Activated naive CD4-positive, alpha-beta T cell treated with anti-CD3 and anti-CD28 coated beads, Interleukin-2, amount 50 U/mL, for 24 hours (primary cell): ENCODE results near the gene GLIS1.

Source experiments
- H3K27ac Mint-ChIP-seq: one replicate; pipeline ENCODE4 v1.8.0; 2021; ENCODE audit warnings: mild to moderate bottlenecking, mixed read lengths
- H3K27me3 Mint-ChIP-seq: one replicate; pipeline ENCODE4 v1.8.0; 2021; ENCODE audit warnings: mixed read lengths
- H3K36me3 Mint-ChIP-seq: one replicate; pipeline ENCODE4 v1.8.0; 2021; ENCODE audit warnings: mixed read lengths
- H3K4me1 Mint-ChIP-seq: one replicate; pipeline ENCODE4 v1.8.0; 2021; ENCODE audit warnings: mixed read lengths
- H3K4me3 Mint-ChIP-seq: one replicate; pipeline ENCODE4 v1.8.0; 2021; ENCODE audit warnings: mild to moderate bottlenecking, mixed read lengths
- H3K9me3 Mint-ChIP-seq: one replicate; pipeline ENCODE4 v1.8.0; 2021; ENCODE audit warnings: mixed read lengths

Gene GLIS1

DNA sequence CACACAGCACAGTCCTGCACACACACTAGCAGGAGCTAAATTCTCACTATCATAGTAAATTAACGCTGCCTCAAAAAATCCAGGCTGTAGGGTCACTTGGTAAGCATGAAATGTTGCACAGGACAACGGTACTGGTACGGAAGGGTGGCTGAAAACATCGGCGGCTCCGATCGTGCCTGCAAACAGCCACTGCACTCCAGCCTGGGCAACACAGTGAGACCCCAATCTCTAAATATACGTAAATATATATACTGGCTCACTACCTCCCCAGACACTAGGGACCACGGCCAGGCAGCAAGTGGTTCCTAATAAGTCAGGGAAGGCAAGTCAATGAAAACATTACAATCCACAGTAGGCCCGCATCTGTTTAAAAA lies 44.3 kb downstream of the GLIS1 start:
- Mint-ChIP-seq H3K27ac (no peak overlapping the region), H3K4me1 (no peaks in the 10 kb centered on the region), H3K9me3 (no peaks in the 10 kb centered on the region), H3K27me3 (no peaks in the 10 kb centered on the region), H3K36me3 (no peaks in the 10 kb centered on the region), H3K4me3 (no peak overlapping the region)

DNA sequence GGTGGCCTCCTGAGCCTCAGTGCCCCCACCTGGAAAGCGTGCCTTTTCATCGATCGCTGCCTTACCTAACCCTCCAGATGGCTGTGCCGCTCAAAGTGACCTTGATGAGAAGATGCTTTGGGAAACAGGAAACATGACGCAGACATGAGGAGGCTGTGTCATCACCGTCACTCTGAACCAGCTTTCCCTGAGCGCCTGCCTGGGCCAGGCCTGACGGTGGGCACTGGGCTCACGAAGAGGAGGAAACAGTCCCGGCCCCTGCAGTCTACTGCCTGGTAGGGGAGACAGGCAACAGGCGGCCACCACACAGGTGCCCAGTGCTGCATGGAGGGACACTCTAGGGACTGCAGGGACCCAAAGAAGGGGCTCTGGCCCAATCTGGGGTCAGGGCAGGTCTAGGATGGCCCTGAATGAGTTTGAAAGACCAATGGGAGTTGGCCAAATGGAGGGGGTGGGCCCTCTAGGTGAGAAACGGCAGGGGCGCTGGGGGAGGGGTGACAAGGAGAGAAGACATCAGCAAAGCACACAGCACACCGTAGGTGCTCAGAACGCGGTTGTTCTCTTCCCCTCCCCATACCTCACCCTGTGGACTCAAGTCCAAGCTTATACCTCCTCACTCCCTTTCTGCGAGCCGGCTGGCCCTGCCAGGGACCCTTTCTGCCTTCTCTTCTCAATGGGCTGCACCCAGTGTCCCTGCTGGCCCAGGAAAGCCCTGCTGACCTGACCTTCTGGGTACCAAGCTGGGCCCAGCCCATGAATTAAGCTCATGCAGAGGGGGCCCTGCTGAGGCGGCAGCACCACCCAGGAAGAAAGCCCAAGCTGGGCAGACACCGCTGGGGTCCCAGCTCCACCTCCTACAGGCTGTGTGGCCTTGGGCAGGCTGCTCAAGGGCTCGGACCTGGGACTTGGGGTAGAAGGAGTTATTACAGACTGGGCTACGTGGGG lies 44.9 kb downstream of the GLIS1 start:
- Mint-ChIP-seq H3K27me3 (no peaks in the 10 kb centered on the region), H3K9me3 (no peaks in the 10 kb centered on the region), H3K36me3 (no peaks in the 10 kb centered on the region), H3K4me3 (no peak overlapping the region), H3K27ac (no peak overlapping the region), H3K4me1 (no peaks in the 10 kb centered on the region)

DNA sequence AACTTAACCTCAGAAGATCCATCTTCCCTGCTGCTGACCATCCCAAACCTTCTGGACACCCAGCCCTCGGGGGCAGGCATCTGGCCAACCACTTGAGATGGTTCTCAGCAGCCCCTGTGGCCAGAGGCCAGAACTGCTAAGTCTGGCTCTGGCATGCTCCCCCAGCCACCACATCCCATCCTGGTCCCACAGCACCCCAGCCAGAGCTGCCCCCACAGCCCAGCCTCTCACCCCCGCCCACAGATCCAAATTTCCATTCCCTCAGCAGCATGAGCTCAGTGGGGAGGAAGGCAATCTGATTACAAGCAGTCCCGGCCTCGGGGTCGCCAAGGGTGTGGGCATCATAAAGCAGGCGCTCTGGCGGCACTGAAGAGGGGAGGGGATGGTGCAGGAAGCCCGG lies 45.6 kb downstream of the GLIS1 start:
- Mint-ChIP-seq H3K27ac (no peak overlapping the region), H3K36me3 (no peaks in the 10 kb centered on the region), H3K27me3 (no peaks in the 10 kb centered on the region), H3K9me3 (no peaks in the 10 kb centered on the region), H3K4me1 (no peaks in the 10 kb centered on the region), H3K4me3 (no peak overlapping the region)

DNA sequence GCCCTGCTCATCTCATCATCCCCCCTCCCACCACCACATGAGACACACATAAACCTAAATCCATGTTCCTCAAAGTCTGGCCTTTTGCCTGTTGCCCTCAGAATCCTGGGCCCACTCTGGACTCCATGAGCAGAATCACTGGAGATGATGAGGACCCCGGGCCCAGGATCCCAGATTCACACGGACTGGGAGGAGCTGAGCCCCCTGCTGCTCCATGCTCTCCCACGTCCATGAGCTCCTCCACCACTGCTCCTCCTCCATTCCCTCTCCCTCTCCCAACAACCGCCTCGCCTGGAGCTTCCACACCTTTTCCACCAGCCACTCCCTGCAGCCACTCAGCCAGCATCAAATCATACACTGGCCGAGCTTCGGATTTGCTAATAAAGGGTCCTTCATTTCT lies 47.6 kb downstream of the GLIS1 start:
- H3K4me3 Mint-ChIP-seq: no peak overlapping the region
- H3K36me3 Mint-ChIP-seq: no peaks in the 10 kb centered on the region
- H3K9me3 Mint-ChIP-seq: no peaks in the 10 kb centered on the region
- H3K27ac Mint-ChIP-seq: no peak overlapping the region
- peaks cover 2% of the 10 kb centered on the region for H3K27me3 Mint-ChIP-seq
- H3K4me1 Mint-ChIP-seq: no peaks in the 10 kb centered on the region

DNA sequence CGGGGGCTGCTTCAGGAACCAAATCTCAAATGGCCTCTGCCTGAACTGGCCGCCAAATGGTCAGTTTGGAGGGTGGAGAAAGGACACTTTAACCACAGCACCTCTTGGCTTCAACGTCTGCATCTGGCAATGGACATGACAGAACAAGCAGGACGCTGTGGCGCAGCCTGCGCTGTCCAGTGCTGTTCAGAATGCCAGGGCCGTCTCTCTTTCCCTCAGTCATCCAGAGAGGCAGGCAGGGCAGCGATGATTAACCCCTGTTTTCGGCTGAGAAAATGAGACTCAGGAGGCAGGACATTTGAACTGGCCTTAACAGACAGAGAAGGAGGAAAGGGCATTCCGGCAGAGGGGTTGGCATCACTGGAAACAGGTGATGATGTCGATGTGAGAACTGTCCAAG lies 48.6 kb downstream of the GLIS1 start:
- Mint-ChIP-seq H3K36me3 (no peaks in the 10 kb centered on the region), H3K4me3 (no peak overlapping the region), H3K4me1 (no peaks in the 10 kb centered on the region), H3K9me3 (no peaks in the 10 kb centered on the region), H3K27ac (no peak overlapping the region), H3K27me3 (peaks cover 5% of the 10 kb centered on the region)

DNA sequence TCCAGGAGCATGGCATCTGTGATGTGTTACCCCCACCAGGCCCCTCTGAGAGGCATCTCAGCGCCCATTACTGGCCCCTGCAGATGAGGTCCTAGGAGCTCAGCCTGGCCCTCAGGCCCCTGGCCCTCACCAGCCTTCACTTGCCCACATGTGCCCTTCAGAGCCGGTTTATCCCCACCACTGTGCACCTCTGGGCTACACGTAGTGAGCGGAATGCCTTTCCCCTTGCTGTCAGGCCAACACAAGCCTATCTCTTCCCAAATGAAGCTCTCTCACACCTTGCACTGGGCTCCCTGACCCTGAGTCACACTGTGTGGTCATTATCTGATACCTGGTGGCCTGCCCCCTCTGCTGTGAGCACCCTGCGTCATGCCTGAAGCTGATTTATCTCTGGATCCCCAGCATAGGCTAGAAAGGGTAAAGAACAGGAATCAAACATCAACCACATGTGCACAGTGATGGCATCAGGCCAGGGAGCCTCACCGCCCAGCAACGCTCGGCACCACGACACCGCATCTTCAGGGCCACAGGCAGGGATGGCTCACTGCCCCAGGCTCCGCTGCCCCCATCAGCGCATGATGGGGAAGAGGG lies 49.1 kb downstream of the GLIS1 start:
- Mint-ChIP-seq H3K27me3 (peaks cover 5% of the 10 kb centered on the region), H3K4me1 (no peaks in the 10 kb centered on the region), H3K27ac (no peak overlapping the region), H3K9me3 (no peaks in the 10 kb centered on the region), H3K36me3 (no peaks in the 10 kb centered on the region), H3K4me3 (no peak overlapping the region)

DNA sequence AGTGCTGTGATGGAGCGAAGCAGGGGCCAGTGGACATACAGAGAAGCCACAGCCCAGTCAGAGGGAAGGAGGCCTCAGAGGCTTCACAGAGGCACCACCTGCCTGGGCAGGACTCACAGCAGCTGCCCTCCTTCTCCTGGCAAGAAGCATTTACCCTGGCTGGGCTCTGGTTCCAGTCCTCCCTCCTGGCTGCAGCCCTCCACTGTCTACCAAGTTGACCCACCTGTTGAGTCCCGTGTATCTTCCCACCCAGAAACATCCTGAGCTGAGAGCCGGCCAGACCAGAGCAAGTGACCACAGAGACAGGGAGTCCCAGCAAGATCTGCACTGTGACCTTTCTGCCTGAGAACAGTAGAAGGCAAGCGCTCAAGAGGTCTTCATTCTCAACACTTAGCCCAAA lies 49.7 kb downstream of the GLIS1 start:
- H3K27ac Mint-ChIP-seq: no peak overlapping the region
- no peaks in the 10 kb centered on the region for H3K36me3 Mint-ChIP-seq
- no peak overlapping the region for H3K4me3 Mint-ChIP-seq
- H3K4me1 Mint-ChIP-seq: no peaks in the 10 kb centered on the region
- peaks cover 9% of the 10 kb centered on the region for H3K27me3 Mint-ChIP-seq
- no peaks in the 10 kb centered on the region for H3K9me3 Mint-ChIP-seq

DNA sequence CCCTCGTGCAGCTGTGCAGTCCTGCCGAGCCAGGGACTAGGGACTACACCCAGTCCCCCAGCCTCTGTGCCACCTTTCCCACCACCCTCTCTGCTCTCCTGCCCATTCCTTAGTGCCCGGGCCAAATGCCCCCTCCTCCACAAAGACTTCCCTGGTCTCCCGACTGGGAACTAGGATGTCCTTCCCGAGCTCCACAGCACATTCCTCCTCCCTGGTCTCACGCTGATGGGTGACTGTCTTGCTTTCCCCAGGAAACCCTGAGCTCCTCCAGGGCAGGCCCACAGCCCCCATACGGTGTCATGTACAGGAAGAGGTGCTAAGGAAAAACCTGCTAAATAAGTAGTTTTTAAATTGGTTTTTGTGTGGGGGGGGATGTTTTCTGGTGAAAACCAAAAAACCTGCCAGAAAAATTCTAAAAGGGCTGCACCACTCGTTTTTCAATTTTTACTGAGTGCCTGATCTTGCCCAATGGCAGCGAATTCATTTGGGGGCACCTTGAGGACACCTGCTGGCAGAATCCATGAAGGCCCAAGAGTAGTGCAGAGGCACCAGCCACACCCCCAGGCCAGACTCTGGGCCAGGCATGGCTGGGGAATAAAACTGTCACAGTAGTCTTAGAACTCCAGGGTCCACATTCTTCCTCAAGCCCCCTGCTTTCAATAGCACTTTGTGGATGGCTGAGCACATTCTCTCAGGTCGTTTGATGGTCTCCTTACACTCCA lies 50.4 kb downstream of the GLIS1 start:
- H3K27me3 Mint-ChIP-seq: peaks cover 9% of the 10 kb centered on the region
- H3K4me3 Mint-ChIP-seq: no peak overlapping the region

DNA sequence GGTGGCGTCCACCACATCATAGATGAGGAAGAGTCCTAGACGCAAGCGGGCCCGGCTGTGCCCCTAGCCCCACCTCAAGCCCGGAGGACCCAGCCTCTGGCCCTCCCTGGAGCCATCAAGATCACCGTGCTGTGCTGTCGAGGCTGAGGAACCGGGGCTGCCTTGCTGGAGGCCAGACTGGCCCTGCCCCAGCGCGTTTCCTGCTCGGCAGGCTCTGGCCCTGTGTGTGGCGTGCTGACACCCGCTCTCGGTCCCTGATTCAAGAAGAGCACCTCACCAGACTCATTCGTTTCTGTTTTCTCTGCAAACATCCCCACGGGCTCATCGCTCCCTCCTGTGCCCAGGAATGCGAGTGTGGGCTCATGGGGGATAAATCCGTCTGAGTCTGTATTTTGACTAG lies 51.1 kb downstream of the GLIS1 start:
- H3K27me3 Mint-ChIP-seq: peaks cover 9% of the 10 kb centered on the region
- H3K4me1 Mint-ChIP-seq: no peaks in the 10 kb centered on the region
- no peak overlapping the region for H3K27ac Mint-ChIP-seq
- no peak overlapping the region for H3K4me3 Mint-ChIP-seq
- no peaks in the 10 kb centered on the region for H3K36me3 Mint-ChIP-seq
- no peaks in the 10 kb centered on the region for H3K9me3 Mint-ChIP-seq

More for the DNA sequence above, 50.4 kb downstream of the GLIS1 start:
- H3K36me3 Mint-ChIP-seq: no peaks in the 10 kb centered on the region
- no peaks in the 10 kb centered on the region for H3K9me3 Mint-ChIP-seq
- H3K27ac Mint-ChIP-seq: no peak overlapping the region
- H3K4me1 Mint-ChIP-seq: no peaks in the 10 kb centered on the region

DNA sequence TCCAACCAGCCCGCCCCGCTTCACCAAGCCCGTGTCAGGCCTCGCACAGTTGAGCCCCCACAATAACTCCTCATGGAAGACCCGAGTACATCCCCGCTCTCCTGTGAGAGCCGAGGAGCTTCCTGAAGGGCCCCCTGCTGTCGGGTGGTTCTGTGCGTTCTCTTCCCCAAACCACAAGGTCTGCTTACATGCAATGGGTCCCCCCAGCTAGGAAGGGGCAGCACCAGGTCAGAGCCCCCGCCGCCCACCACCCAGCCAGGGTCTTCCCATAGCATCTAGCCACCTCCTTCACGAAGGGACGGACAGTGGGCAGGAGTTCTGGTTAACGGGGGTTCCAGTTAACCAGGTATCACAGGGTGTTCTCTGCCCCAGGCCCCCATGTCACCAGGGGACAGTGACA lies 51.5 kb downstream of the GLIS1 start:
- Mint-ChIP-seq H3K4me3 (no peak overlapping the region), H3K27ac (no peak overlapping the region), H3K27me3 (peaks cover 9% of the 10 kb centered on the region), H3K4me1 (no peaks in the 10 kb centered on the region), H3K9me3 (no peaks in the 10 kb centered on the region), H3K36me3 (no peaks in the 10 kb centered on the region)

DNA sequence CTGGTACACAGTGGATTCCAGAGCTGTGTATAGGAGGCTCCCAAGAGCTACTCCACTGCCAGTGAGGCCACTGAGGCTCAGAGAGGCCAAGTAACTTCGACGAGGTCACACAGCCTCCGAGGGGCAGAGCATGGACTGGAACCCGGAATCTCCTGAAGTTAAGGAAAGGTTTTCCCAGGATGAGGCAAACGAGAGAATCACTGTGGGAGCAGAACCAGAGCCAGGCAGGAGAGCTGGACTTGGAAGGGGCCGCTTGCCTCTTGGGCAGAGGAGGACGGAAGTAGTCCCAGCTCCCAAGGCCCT lies 52.0 kb downstream of the GLIS1 start:
- H3K4me1 Mint-ChIP-seq: peaks cover 4% of the 10 kb centered on the region
- no peak overlapping the region for H3K27ac Mint-ChIP-seq
- peaks cover 9% of the 10 kb centered on the region for H3K27me3 Mint-ChIP-seq
- H3K4me3 Mint-ChIP-seq: no peak overlapping the region
- H3K36me3 Mint-ChIP-seq: no peaks in the 10 kb centered on the region
- no peaks in the 10 kb centered on the region for H3K9me3 Mint-ChIP-seq

DNA sequence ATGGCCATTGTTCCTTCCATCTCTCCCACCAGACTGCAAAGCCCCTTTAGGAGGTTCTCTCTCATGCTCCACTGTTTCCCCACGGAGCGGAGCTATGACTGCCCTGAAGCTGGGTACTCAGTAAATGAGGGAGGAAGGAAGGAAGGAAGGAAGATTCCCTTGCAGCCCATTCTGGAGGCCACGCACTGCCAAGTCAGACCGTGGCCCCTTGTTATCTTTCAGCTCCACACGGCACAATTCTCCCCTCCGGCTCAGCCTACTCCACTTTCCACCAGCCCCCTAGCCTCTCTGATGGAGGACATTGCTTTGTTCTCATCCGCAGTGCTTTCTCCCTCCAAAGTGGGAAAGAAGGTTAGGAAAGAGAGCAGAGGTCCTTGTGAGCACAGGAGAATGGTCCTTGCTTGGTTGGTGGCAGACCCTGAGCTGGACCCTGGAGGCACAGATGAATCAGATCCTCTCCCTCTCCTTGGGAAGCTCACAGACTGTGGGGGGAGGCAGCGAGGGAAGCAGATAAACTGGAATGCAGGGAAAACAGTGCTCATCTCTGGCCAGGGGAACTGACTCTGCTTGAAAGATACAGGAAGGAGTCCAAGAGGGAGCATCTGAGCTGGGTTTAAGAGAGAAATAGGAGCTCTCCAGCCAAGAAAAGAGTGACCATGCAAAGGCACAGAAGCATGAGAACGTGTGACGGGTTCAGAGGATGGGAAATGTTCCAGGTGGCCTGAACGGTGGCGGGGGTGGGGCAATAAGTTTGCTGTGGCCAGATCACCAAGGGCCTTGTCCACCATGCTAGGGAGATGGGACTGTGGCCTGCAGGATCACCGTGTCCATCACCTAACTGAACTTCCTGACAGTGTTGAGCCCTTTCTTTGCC lies 52.6 kb downstream of the GLIS1 start:
- H3K27me3 Mint-ChIP-seq: peaks cover 9% of the 10 kb centered on the region
- no peak overlapping the region for H3K4me3 Mint-ChIP-seq
- H3K4me1 Mint-ChIP-seq: peaks cover 7% of the 10 kb centered on the region
- H3K9me3 Mint-ChIP-seq: no peaks in the 10 kb centered on the region
- H3K27ac Mint-ChIP-seq: no peak overlapping the region
- H3K36me3 Mint-ChIP-seq: no peaks in the 10 kb centered on the region

DNA sequence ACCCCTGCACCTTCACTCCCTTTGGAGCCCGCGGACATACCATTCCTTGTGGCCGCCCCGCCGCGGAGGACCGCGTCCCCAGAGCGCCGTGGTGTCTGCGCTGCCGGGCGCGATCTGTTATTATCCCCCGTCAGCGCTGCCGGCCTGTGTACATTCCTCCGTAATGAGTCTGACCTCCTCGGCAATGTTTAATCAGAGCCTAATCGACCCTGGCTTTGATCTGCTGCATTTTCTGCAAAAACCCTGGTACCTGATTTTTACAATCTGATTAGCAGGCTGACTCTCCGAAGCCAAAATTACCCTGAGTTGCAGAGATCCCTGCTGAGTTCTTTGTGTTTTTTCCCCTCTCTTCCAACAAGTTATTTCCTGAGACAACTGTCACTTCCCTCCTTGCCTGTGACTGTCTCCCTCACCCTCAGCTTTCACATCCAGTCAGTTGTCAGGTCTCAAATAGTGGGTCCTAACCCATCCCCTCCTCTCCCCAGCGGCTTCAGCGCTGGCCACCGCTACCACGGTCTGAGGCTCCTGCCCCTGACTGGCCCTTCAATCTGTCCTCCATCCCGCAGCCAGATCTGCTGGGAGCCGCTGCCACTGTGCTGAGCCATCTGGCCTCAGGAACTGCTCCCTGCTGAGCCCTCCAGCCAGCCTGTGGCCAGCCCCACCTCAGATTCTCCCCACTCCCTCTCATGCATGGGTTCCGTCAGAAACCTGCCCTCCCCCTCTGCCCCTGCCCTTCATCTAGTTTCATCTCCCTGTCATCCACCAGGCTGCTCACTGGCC lies 53.5 kb downstream of the GLIS1 start:
- Mint-ChIP-seq H3K36me3 (no peaks in the 10 kb centered on the region), H3K27me3 (peaks cover 9% of the 10 kb centered on the region), H3K9me3 (no peaks in the 10 kb centered on the region), H3K4me3 (no peak overlapping the region), H3K4me1 (peaks cover 7% of the 10 kb centered on the region), H3K27ac (no peak overlapping the region)

DNA sequence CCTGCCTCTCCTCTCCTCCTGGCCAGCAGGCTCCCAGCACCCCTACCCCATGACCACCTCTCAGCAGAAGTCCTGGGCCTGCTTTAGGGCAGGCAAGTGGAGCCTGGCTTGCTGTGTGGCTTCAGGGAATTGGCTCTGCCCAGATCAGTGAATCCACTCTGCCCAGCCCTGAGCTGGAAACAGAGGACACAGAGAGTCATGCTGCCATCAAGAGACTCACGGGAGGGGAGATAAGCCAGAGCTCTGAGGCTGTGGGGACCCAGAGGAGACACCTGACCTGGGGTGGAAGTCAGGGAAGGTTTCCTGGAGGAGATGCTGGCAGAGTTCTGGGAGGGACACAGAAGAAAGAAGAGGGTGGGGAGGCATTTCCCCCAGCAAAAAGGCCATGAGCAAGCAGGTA lies 54.2 kb downstream of the GLIS1 start:
- Mint-ChIP-seq H3K9me3 (no peaks in the 10 kb centered on the region), H3K27ac (no peak overlapping the region), H3K4me3 (no peak overlapping the region)

More for the DNA sequence above, 54.2 kb downstream of the GLIS1 start:
- Mint-ChIP-seq H3K36me3 (no peaks in the 10 kb centered on the region), H3K4me1 (peaks cover 7% of the 10 kb centered on the region), H3K27me3 (peaks cover 9% of the 10 kb centered on the region)
